EH (cell line): ENCODE results near the gene AGRP.

Source experiments
- DNase-seq: peaks from one replicate; pipeline ENCODE4 v3.0.0-alpha.2; 2015; ENCODE audit warnings: low read depth

AGRP gene

GRCh38 chr16:67445441-67445912, 37.9 kb downstream of the AGRP start:
- DNase-seq: no peak

DNA sequence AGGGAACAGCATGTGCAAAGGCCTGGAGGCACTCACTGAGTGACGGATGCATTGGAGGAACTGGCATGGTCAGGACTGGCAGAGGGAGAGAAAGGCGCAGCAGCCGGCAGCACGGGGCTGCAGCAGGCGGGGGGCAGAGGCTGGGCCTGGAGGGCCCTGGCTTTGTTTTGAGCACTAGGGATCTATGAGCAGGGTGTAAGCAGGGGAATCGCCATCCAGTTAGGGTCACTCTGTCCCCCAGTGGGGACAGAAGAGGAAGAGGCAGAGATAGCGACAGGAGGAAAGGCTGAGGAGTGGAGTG, 38.3 kb downstream of the AGRP start:
- no peak for DNase-seq

DNA sequence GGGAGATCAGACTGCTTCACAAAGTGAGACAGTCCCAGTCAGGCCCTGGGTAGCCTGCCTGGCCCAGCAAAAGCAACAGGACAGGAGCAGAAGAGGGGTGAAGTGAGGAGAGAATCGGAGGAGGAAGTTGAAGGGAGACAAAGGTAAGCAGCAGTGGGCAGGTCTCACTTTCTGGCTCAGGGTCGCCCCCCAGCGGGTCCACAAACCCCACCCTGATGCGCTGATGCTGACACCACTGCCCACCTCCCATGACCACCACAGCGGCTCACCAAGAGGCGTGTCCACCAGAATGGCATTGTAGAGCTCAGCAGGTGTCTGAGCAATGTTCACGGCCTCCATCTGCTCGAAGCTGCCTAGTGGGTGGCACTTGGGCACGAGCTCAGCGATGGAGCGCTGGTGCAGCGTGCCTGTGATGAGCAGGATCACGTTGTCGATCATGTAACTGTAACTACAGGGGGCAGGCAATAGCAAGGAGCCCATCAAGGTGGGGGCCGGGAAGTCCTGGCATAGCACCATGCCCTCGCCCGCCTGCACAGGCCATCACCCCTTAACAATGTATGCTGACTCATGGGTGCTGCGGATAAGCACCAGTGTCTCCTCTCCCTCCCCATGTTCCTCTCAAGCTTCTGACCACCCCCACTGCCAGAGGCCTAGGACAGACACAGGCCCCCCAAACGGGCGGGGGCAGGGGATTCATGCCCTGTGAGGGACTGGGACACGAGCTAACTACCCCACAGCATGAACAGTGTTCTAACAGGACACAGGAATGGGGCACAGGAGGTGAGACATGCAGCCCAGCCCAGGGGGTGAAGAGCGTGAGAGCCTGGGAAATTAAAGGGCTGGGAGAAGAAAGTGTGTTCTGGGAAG, 38.9 kb downstream of the AGRP start:
- DNase-seq: no peak

GRCh38 chr16:67443265-67443664, 40.1 kb downstream of the AGRP start:
- no peak for DNase-seq

DNA sequence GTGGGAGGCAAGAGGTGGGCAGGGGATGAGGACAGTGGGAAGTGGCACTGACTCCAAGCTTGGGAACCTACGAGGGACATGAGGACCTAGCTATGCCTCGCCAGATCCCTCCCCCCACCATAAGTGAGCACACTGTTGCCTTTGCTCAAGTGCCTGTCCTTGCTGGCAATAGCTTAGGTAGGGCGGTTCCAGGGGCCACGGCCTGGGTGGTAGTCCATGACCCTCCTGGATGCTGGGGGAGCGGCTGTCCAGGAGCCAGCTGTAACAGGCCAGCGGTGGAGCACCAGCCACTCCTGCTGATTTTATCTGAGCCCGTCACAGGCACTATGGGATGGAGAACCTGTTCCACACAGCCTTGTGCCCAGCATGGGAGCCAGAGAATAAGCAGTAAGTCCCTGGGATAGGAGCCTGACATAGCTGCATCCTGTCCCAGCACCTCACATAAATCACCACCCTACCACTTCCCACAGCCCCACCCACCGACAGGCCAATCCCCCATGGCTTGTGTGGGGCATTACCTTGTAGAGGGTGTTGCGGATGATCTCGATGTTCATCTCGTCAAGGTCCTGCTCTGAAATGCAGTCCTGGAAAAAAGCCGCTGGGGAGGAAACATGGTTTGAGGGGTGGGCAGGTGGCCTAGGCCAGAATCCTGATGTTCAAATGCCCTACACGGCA, 40.6 kb downstream of the AGRP start:
- DNase-seq: no peak

DNA sequence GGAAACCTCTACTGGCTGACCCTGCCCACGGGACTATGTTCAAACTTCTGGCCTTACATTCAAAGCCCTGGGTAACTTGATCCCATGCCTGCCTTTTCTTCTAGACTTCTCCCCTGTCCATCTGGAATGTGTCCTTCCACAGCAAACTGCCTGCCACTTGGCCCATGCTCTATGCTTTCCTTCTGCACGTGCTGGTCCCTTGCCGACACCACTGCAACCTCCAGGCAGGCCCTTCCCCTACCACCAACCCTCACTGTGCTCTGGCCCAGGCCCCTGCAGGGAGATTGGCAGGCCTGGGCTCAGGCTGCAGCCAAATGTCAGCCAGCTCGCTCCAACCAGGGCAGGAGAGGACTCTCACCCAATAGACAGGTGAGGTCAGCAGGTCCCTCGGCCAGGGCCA, 41.4 kb downstream of the AGRP start:
- DNase-seq: no peak

DNA sequence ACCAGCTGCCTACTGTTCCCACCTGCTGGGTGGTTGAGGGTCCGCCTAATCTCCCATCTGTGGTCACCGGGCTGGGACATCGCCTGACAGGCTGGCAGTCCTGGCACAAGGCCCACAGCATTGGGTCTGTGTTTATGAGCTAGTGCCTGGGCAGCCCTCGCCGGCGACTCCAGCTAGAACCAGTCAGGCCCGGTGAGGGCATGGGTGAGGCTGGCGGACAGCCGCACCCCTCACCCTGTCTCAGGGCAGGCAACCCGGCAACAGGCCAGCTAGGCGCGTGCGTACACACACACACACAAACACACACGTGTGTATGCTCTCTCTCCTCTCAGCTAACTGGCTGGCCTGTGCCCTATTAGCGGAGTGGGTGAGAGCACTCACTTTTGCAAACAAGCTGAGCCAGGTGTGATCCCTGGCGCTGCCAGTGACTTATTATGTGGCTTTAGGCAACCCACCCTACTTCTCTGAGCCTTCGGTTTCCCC, 42.0 kb downstream of the AGRP start:
- DNase-seq: no peak

DNA sequence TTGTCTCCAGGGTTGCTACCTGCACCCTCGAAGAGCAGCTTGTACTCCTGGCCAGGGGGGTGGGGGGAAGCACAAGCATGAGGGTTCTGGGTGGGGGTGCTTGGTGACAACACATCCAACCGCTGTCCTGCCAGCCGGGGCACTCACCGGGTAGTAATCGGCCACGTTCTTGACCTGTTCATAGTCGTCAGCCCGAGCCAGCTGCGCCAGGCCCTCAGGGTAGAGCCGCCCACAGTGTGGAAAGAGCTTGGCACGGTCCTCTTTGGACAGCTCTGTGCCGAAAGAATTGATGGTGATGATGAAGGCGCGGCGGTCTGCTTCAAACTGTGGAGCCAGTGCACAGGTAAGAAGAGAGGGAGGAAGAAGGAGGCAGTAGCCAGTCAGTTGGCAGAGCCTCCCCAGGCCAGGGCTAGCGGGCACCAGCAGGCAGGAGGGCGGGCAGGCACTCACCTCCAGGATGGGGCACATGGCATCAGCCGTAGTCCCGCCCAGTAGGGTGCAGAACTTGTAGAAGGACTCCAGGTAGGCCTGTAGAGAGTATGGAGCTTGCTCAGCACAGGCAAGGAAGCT, 44.4 kb downstream of the AGRP start:
- no peak for DNase-seq

- no peak for DNase-seq
These were observed 45.1 kb downstream of the AGRP start for GRCh38 chr16:67438098-67438791.

DNA sequence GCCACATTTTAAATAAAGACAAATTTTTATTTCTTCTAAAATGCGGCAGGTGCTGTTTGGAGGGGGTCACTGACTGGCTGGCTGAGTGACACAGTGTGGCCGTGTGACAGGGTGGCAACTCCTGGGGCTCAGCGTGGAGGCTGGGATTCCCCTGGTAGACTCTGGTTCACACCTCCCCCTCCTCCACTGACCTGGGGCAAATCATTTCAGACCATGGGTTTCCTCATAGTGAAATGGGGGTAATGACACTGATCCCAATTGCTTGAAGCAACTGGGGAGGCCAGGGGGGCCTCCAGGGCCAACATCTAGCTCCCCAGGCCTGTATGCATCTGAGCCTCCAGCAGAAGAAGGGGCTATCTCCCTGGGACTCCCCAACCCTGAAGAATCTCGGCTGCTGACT, 45.8 kb downstream of the AGRP start:
- DNase-seq: no peak

DNA sequence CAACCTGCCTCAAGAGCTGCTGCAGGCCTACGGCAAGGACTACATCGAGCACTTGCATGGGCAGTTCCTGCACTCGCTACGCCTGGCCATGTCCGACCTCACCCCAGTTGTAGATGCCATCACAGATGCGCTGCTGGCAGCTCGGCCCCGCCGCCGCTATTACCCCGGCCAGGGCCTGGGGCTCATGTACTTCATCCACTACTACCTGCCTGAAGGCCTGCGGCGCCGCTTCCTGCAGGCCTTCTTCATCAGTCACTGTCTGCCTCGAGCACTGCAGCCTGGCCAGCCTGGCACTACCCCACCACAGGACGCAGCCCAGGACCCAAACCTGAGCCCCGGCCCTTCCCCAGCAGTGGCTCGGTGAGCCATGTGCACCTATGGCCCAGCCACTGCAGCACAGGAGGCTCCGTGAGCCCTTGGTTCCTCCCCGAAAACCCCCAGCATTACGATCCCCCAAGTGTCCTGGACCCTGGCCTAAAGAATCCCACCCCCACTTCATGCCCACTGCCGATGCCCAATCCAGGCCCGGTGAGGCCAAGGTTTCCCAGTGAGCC, 46.6 kb downstream of the AGRP start:
- no peak for DNase-seq

DNA sequence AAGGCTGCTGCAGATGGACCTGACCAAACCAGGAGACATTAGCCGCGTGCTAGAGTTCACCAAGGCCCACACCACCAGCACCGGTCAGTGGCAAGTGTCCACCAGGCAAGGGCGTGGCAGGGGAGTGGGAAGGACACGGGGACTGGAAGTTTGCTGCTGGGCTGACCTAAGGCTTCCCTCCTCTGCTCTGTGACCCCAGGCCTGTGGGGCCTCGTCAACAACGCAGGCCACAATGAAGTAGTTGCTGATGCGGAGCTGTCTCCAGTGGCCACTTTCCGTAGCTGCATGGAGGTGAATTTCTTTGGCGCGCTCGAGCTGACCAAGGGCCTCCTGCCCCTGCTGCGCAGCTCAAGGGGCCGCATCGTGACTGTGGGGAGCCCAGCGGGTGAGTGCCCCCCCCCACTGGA, 47.6 kb downstream of the AGRP start:
- DNase-seq: no peak

- DNase-seq: no peak
These were observed 50.1 kb downstream of the AGRP start for GRCh38 chr16:67433131-67433719.
